Thyroid gland (tissue), 4 donors: Measurements from ENCODE around the gene VWF. TPM values are rescaled to one million over a fixed set of nuclear protein-coding genes. Genes with fewer than 3 reads are reported as not detected.
"Not testable (repeated sequence)": the region's sequence is repeated elsewhere in the genome, so short reads cannot be mapped to it uniquely, and the experiment has no call there.

Source experiments
- DNase-seq, 2 donors: peaks; one replicate each; pipeline ENCODE4 v3.0.0-alpha.2; 2019
- H3K27ac ChIP-seq, 3 donors: fragments of 200-600 bp; sonication (generic); 1 replicate in 2 of 3; 2 replicates in 1 of 3; pipeline ENCODE4 v1.5.1; 2016 to 2019; ENCODE audit warnings: mild to moderate bottlenecking in 1 of 3, moderate library complexity in 1 of 3
- H3K27me3 ChIP-seq: fragments of 200-600 bp; sonication (generic); one replicate; pipeline ENCODE4 v1.5.1; 2019
- H3K36me3 ChIP-seq, 2 donors: fragments of 200-600 bp; sonication (generic); one replicate each; pipeline ENCODE4 v1.5.1; 2016 to 2019
- H3K4me1 ChIP-seq, 2 donors: fragments of 200-600 bp; sonication (generic); one replicate each; pipeline ENCODE4 v1.5.1; 2017 to 2019
- H3K4me3 ChIP-seq, 3 donors: fragments of 200-600 bp; sonication (generic); replicated peaks in 1 of 3; 1 replicate in 2 of 3; 2 replicates in 1 of 3; pipeline ENCODE4 v1.5.1; 2016; ENCODE audit warnings: mild to moderate bottlenecking in 1 of 3
- H3K9me3 ChIP-seq: fragments of 200-600 bp; sonication (generic); one replicate; pipeline ENCODE4 v1.5.1; 2017
- CTCF ChIP-seq, 6 experiments: fragments of 200-600 bp in 3 of 6; fragments of 450-650 bp in 3 of 6; sonication (generic) in 3 of 6; IDR thresholded peaks; one replicate each; pipeline ENCODE4 v1.5.1; 2016 to 2019; ENCODE audit warnings: antibody characterized with exemption in 6 of 6, mild to moderate bottlenecking in 2 of 6, inconsistent platforms in 1 of 6, moderate library complexity in 1 of 6
- POLR2A ChIP-seq, 2 donors: fragments of 450-650 bp; IDR thresholded peaks; one replicate each; pipeline ENCODE4 v1.6.1; 2017; ENCODE audit warnings: antibody characterized with exemption in 2 of 2, mild to moderate bottlenecking in 2 of 2, moderate library complexity in 1 of 2
- WGBS, 2 donors: methylation state at CpG; one replicate each; pipeline ENCODE4 v1.1.5; 2017; 5-methylcytosine and 5-hydroxymethylcytosine counted together
- intact Hi-C: fragments of 100-400 bp; cut with DNase I; formaldehyde crosslinking; loops from one replicate; pipeline ENCODE4 v1.15.1; 2023
- total RNA-seq, 4 donors: library from RNA; depleted of rRNA; stranded (reverse); fragments of >200 nt; gene quantifications; one replicate each; pipeline ENCODE4 v1.2.3, GENCODE V29; 2016

Gene VWF
- total RNA-seq, 4 donors from 2014 or later = 54.3 to 169 (median 98.5) TPM

GRCh38 chr12:6157482-6157881, 33.0 kb upstream of the VWF start:
- TF ChIP-seq CTCF (IDR thresholded peaks at IDR 0.05) = no peak
- TF ChIP-seq POLR2A (IDR thresholded peaks at IDR 0.05) = no peak
- Histone ChIP-seq H3K4me1 (peaks cover 0 to 9% of the 10 kb centered on the region in 2 donors), H3K4me3 (no peak overlapping the region), H3K9me3 (no peaks in the 10 kb centered on the region), H3K27ac (no peak overlapping the region), H3K27me3 (no peaks in the 10 kb centered on the region), H3K36me3 (no peaks in the 10 kb centered on the region)
- no peak for DNase-seq
- intact Hi-C loops = no loop called here
- 95 to 98% methylated on average over 4 of the region's 4 CpGs for WGBS, 2 donors

- no peak overlapping the region for H3K4me3 ChIP-seq
- no peaks in the 10 kb centered on the region for H3K9me3 ChIP-seq
- DNase-seq = peak in 1 of 2 donors; percentile 12
- intact Hi-C loops = no loop called here
- no peaks in the 10 kb centered on the region for H3K27me3 ChIP-seq
- peaks cover 0 to 1% of the 10 kb centered on the region in 2 donors for H3K4me1 ChIP-seq
- H3K36me3 ChIP-seq = no peaks in the 10 kb centered on the region
- TF ChIP-seq POLR2A (IDR thresholded peaks at IDR 0.05) (no peak), CTCF (IDR thresholded peaks at IDR 0.05) (no peak)
- H3K27ac ChIP-seq = no peak overlapping the region
- 76 to 81% methylated on average over 15 of the region's 15 CpGs for WGBS, 2 donors
These were observed 30.4 kb upstream of the VWF start for GRCh38 chr12:6154730-6155459.

GRCh38 chr12:6148722-6149121, 24.3 kb upstream of the VWF start:
- H3K4me3 ChIP-seq, H3K27me3 ChIP-seq, H3K27ac ChIP-seq, H3K4me1 ChIP-seq, H3K9me3 ChIP-seq, intact Hi-C loops, DNase-seq, H3K36me3 ChIP-seq: not testable (repeated sequence)
- 95 to 97% methylated on average over 8 to 15 of the region's 15 CpGs for WGBS, 2 donors

GRCh38 chr12:6148061-6148460, 23.6 kb upstream of the VWF start:
- Histone ChIP-seq H3K27ac (no peak overlapping the region), H3K27me3 (no peaks in the 10 kb centered on the region), H3K36me3 (no peaks in the 10 kb centered on the region), H3K4me1 (peaks cover 0 to 5% of the 10 kb centered on the region in 2 donors), H3K4me3 (no peak overlapping the region), H3K9me3 (no peaks in the 10 kb centered on the region)
- intact Hi-C loops = no loop called here
- WGBS, 2 donors = 80 to 83% methylated on average over 2 of the region's 2 CpGs
- no peak for DNase-seq
- TF ChIP-seq CTCF (IDR thresholded peaks at IDR 0.05) (no peak), POLR2A (IDR thresholded peaks at IDR 0.05) (no peak)

- Histone ChIP-seq H3K4me1 (peaks cover 0 to 5% of the 10 kb centered on the region in 2 donors), H3K27ac (no peak overlapping the region), H3K36me3 (no peaks in the 10 kb centered on the region), H3K27me3 (no peaks in the 10 kb centered on the region), H3K9me3 (no peaks in the 10 kb centered on the region), H3K4me3 (no peak overlapping the region)
- 94 to 98% methylated on average over 5 of the region's 5 CpGs for WGBS, 2 donors
- intact Hi-C loops = no loop called here
- DNase-seq = no peak
- TF ChIP-seq POLR2A (IDR thresholded peaks at IDR 0.05) (no peak), CTCF (IDR thresholded peaks at IDR 0.05) (no peak)
These were observed 22.5 kb upstream of the VWF start for GRCh38 chr12:6146951-6147350.
